ENCODE results near the gene NOP10. TPM values are rescaled to one million over a fixed set of nuclear protein-coding genes. Genes with fewer than 3 reads are reported as not detected.
A peak's percentile ranks its signal among the peaks of the same experiment; 100 is the strongest.

Gene NOP10
- total RNA-seq, 1 experiment from 2014 or later: 235 TPM

- no peak overlapping the region for H4K8ac ChIP-seq (replicated peaks; ENCODE audit: insufficient read length, low read depth, low read length)
Measured at GRCh38 chr15:34336231-34336990, 6.5 kb downstream of the NOP10 start.

More at GRCh38 chr15:34336231-34336990, 6.5 kb downstream of the NOP10 start:
- Histone ChIP-seq H2BK12ac (ENCODE audit: insufficient read length, low read depth, low read length) (no peak overlapping the region), H4K20me1 (ENCODE audit: control insufficient read depth, insufficient read depth, insufficient read length) (no peaks in the 10 kb centered on the region), H3K23me2 (ENCODE audit: insufficient read length, low read depth, low read length, poor library complexity, severe bottlenecking) (peaks cover 7% of the 10 kb centered on the region), H2AK5ac (ENCODE audit: insufficient read length, low read length) (no peak overlapping the region), H3K4me1 (ENCODE audit: insufficient read depth, low read length) (no peaks in the 10 kb centered on the region), H3K4ac (ENCODE audit: low read depth, low read length) (no peak overlapping the region), H2BK15ac (ENCODE audit: low read depth, low read length) (no peak overlapping the region), H3K9me3 (ENCODE audit: control insufficient read depth, low read depth, low read length) (no peaks in the 10 kb centered on the region), H4K5ac (ENCODE audit: insufficient read length, low read depth, low read length) (no peak overlapping the region), H3K9ac (ENCODE audit: extremely low read depth, insufficient read length, low read length) (no peak overlapping the region), H3K23ac (ENCODE audit: insufficient read length, low read depth, low read length) (no peak overlapping the region), H3K18ac (ENCODE audit: insufficient read length, low read depth, low read length) (no peak overlapping the region), H2BK20ac (ENCODE audit: low read depth, low read length, poor library complexity, severe bottlenecking) (no peak overlapping the region), H3K56ac (ENCODE audit: insufficient read length, low read depth, low read length) (no peak overlapping the region), H2BK5ac (ENCODE audit: insufficient read length, low read length) (no peak overlapping the region), H3T11ph (ENCODE audit: low read length) (no peak overlapping the region), H3K27me3 (ENCODE audit: insufficient read depth, low read length) (no peaks in the 10 kb centered on the region), H2AFZ (ENCODE audit: low read length) (no peak overlapping the region), H3K79me2 (ENCODE audit: insufficient read depth, low read length) (no peaks in the 10 kb centered on the region; the same call in 1 of the 2 replicates), H4K91ac (ENCODE audit: insufficient read length, low read depth, low read length) (no peak overlapping the region), H3K79me1 (ENCODE audit: insufficient read depth, low read depth, low read length, poor library complexity, severe bottlenecking) (no peaks in the 10 kb centered on the region), H3K14ac (ENCODE audit: insufficient read depth, low read length) (no peak overlapping the region), H2BK120ac (ENCODE audit: low read depth, low read length, poor library complexity, severe bottlenecking) (no peak overlapping the region), H3K4me2 (ENCODE audit: insufficient read depth, insufficient read length, low read length) (peak overlapping the region; percentile 76), H3K27ac (ENCODE audit: insufficient read length, low read depth, low read length) (no peak overlapping the region)
- no peak for TF ChIP-seq CTCF (conservative IDR thresholded peaks at IDR 0.05)
- H3K4me3 Mint-ChIP-seq: peak overlapping the region; percentile 81 to 96
- peaks cover 7 to 8% of the 10 kb centered on the region in 2 experiments for H3K4me1 Mint-ChIP-seq
- DNase-seq: no peak
- WGBS (ENCODE audit: extremely low coverage, insufficient read length, low lambda C conversion rate): no CpG with 5 or more reads among the region's 16 CpGs
- H3K36me3 Mint-ChIP-seq (ENCODE audit: insufficient read depth in 1 of 3, low read depth in 3 of 3): peaks cover 16 to 17% (median 17%) of the 10 kb centered on the region in 3 experiments
- H3K27me3 Mint-ChIP-seq (ENCODE audit: low read depth): peaks cover 5% of the 10 kb centered on the region; the same call in 1 of the 2 replicates
- H3K27ac Mint-ChIP-seq: peak overlapping the region in 1 of 3 experiments; percentile 63; a peak in 1 of 7 replicates
- H3K9me3 Mint-ChIP-seq: no peaks in the 10 kb centered on the region
